Measurements from ENCODE around the gene ERVV-1. TPM values are rescaled to one million over a fixed set of nuclear protein-coding genes. Genes with fewer than 3 reads are reported as not detected.

Gene ERVV-1
- polyA plus RNA-seq, 1 donor (not counting 4 experiments of a cell fraction or from before 2014, with no cell fraction given): not detected

- Histone ChIP-seq H3K36me3 (ENCODE audit: control insufficient read depth in 2 of 2, extremely low read depth in 1 of 2, insufficient read depth in 2 of 2, low read length in 2 of 2) (no peaks in the 10 kb centered on the region), H4K20me1 (ENCODE audit: control insufficient read depth, extremely low read depth, insufficient read depth, low read length) (no peaks in the 10 kb centered on the region), H3K27me3 (ENCODE audit: control insufficient read depth, extremely low read depth, insufficient read depth, low read length) (no peaks in the 10 kb centered on the region), H3K9ac (ENCODE audit: control insufficient read depth, extremely low read depth, insufficient read depth, low read length) (no peak overlapping the region), H3K4me1 (ENCODE audit: control insufficient read depth, extremely low read depth, insufficient read depth, low read length) (no peaks in the 10 kb centered on the region), H3K27ac (ENCODE audit: control insufficient read depth, insufficient read depth, low read length) (no peak overlapping the region), H3K4me3 (ENCODE audit: control insufficient read depth in 2 of 3, extremely low read depth in 1 of 3, insufficient read depth in 2 of 3, low read depth in 1 of 3, low read length in 3 of 3) (no peak overlapping the region), H3K9me1 (ENCODE audit: control insufficient read depth, extremely low read depth, insufficient read depth, low read length) (no peaks in the 10 kb centered on the region), H2AFZ (ENCODE audit: control insufficient read depth, low read length) (no peak overlapping the region), H3K79me2 (ENCODE audit: control insufficient read depth, insufficient read depth, low read length) (no peaks in the 10 kb centered on the region), H3K4me2 (ENCODE audit: control insufficient read depth, extremely low read depth, insufficient read depth, low read depth, low read length) (no peak overlapping the region), H3K9me3 (ENCODE audit: control insufficient read depth, low read depth, low read length) (peaks cover 3% of the 10 kb centered on the region)
- FAIRE-seq (no peak), DNase-seq (ENCODE audit: low read depth, low spot score) (no peak)
- TF ChIP-seq, protein P1, sequence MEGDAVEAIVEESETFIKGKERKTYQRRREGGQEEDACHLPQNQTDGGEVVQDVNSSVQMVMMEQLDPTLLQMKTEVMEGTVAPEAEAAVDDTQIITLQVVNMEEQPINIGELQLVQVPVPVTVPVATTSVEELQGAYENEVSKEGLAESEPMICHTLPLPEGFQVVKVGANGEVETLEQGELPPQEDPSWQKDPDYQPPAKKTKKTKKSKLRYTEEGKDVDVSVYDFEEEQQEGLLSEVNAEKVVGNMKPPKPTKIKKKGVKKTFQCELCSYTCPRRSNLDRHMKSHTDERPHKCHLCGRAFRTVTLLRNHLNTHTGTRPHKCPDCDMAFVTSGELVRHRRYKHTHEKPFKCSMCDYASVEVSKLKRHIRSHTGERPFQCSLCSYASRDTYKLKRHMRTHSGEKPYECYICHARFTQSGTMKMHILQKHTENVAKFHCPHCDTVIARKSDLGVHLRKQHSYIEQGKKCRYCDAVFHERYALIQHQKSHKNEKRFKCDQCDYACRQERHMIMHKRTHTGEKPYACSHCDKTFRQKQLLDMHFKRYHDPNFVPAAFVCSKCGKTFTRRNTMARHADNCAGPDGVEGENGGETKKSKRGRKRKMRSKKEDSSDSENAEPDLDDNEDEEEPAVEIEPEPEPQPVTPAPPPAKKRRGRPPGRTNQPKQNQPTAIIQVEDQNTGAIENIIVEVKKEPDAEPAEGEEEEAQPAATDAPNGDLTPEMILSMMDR (optimal IDR thresholded peaks at IDR 0.05 in 1 of 3, IDR thresholded peaks at IDR 0.05 in 1 of 3, conservative IDR thresholded peaks at IDR 0.05 in 1 of 3; ENCODE audit: extremely low read depth in 1 of 3, insufficient read depth in 2 of 3, low read length in 3 of 3): no peak
- no peak for TF ChIP-seq EZH2 (IDR thresholded peaks at IDR 0.05; ENCODE audit: low read length)
- dilution Hi-C loops (cut with MboI; ENCODE audit: extremely low pct_ligation_motif_present, low sequenced_read_pairs): no loop called here
Observed at GRCh38 chr19:53004242-53004641, 9.5 kb upstream of the ERVV-1 start.

DNA sequence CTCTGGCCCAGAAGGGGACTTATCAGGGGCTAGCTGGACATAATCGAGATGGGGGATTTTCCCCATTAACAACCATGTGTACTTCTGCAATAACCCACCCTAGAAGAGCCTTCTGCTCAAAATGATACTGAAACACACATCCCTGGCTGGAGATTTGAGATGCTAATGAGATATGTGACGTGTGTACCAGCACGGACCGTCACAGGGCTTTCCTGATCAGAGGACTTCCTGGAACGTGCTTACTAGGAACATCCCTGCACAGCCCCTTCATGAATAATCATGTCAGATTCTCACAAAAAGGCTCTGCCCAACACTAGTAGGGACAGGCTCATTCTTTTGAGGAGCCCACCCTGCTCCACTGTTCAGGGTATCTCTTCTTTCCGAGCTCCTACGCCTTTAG lies 6.5 kb upstream of the ERVV-1 start:
- Histone ChIP-seq H3K4me2 (ENCODE audit: control insufficient read depth, extremely low read depth, insufficient read depth, low read depth, low read length) (no peak overlapping the region), H3K9me3 (ENCODE audit: control insufficient read depth, low read depth, low read length) (peaks cover 3% of the 10 kb centered on the region), H3K27me3 (ENCODE audit: control insufficient read depth, extremely low read depth, insufficient read depth, low read length) (no peaks in the 10 kb centered on the region), H3K27ac (ENCODE audit: control insufficient read depth, insufficient read depth, low read length) (no peak overlapping the region), H3K9me1 (ENCODE audit: control insufficient read depth, extremely low read depth, insufficient read depth, low read length) (no peaks in the 10 kb centered on the region), H3K9ac (ENCODE audit: control insufficient read depth, extremely low read depth, insufficient read depth, low read length) (no peak overlapping the region), H3K79me2 (ENCODE audit: control insufficient read depth, insufficient read depth, low read length) (no peaks in the 10 kb centered on the region), H4K20me1 (ENCODE audit: control insufficient read depth, extremely low read depth, insufficient read depth, low read length) (no peaks in the 10 kb centered on the region), H3K4me1 (ENCODE audit: control insufficient read depth, extremely low read depth, insufficient read depth, low read length) (no peaks in the 10 kb centered on the region), H3K4me3 (ENCODE audit: control insufficient read depth in 2 of 3, extremely low read depth in 1 of 3, insufficient read depth in 2 of 3, low read depth in 1 of 3, low read length in 3 of 3) (no peak overlapping the region), H3K36me3 (ENCODE audit: control insufficient read depth in 2 of 2, extremely low read depth in 1 of 2, insufficient read depth in 2 of 2, low read length in 2 of 2) (no peaks in the 10 kb centered on the region), H2AFZ (ENCODE audit: control insufficient read depth, low read length) (no peak overlapping the region)
- DNase-seq (ENCODE audit: low read depth, low spot score) (no peak), FAIRE-seq (no peak)
- dilution Hi-C loops (cut with MboI; ENCODE audit: extremely low pct_ligation_motif_present, low sequenced_read_pairs): no loop called here
- no peak for TF ChIP-seq EZH2 (IDR thresholded peaks at IDR 0.05; ENCODE audit: low read length)
- TF ChIP-seq, protein P1 (optimal IDR thresholded peaks at IDR 0.05 in 1 of 3, IDR thresholded peaks at IDR 0.05 in 1 of 3, conservative IDR thresholded peaks at IDR 0.05 in 1 of 3; ENCODE audit: extremely low read depth in 1 of 3, insufficient read depth in 2 of 3, low read length in 3 of 3): no peak

All from keratinocyte (primary cell).